SK-N-SH treated with all-trans-retinoic acid at 6 μM for 48 hours (cell line): ENCODE results near the gene MCM5.
"Not testable (repeated sequence)": the region's sequence is repeated elsewhere in the genome, so short reads cannot be mapped to it uniquely, and the experiment has no call there.

Experiments
- ATAC-seq: fragments of 200-7000 bp; cut with Tn5 transposase; 3 replicates; pipeline ENCODE4 v1.9.1; 2020; ENCODE audit warnings: mild to moderate bottlenecking, moderate library complexity
- BACH2 ChIP-seq: fragments of 250-450 bp; sonication (Bioruptor Pico); IDR thresholded peaks from 2 replicates; pipeline ENCODE4 v1.9.0; 2021; ENCODE audit warnings: mild to moderate bottlenecking, borderline replicate concordance
- CREB5 ChIP-seq: fragments of 250-450 bp; sonication (Bioruptor Pico); IDR thresholded peaks from 2 replicates; pipeline ENCODE4 v1.5.1; 2020; ENCODE audit warnings: low read depth, mild to moderate bottlenecking, moderate library complexity
- CSDC2 ChIP-seq: fragments of 250-450 bp; sonication (Bioruptor Pico); IDR thresholded peaks from 2 replicates; pipeline ENCODE4 v1.5.0; 2020; ENCODE audit warnings: mild to moderate bottlenecking, moderate library complexity
- GLIS3 ChIP-seq: fragments of 250-450 bp; sonication (Bioruptor Pico); IDR thresholded peaks from 2 replicates; pipeline ENCODE4 v1.5.0; 2020; ENCODE audit warnings: mild to moderate bottlenecking, moderate library complexity
- ISL1 ChIP-seq: fragments of 250-450 bp; sonication (Bioruptor Pico); IDR thresholded peaks from 2 replicates; pipeline ENCODE4 v2.1.2; 2022; ENCODE audit warnings: mild to moderate bottlenecking, moderate library complexity
- OSR1 ChIP-seq: fragments of 250-450 bp; sonication (Bioruptor Pico); IDR thresholded peaks from 2 replicates; pipeline ENCODE4 v1.8.0; 2022; ENCODE audit warnings: moderate library complexity, mild to moderate bottlenecking, inconsistent platforms
- PATZ1 ChIP-seq: fragments of 250-450 bp; sonication (Bioruptor Pico); IDR thresholded peaks from 2 replicates; pipeline ENCODE4 v1.8.0; 2020; ENCODE audit warnings: mild to moderate bottlenecking, moderate library complexity, borderline replicate concordance
- POU6F1 ChIP-seq: fragments of 250-450 bp; sonication (Bioruptor Pico); IDR thresholded peaks from 2 replicates; pipeline ENCODE4 v1.8.0; 2021; ENCODE audit warnings: low read depth, mild to moderate bottlenecking, moderate library complexity, borderline replicate concordance
- PPARA ChIP-seq: fragments of 250-450 bp; sonication (Bioruptor Pico); IDR thresholded peaks from 2 replicates; pipeline ENCODE4 v1.5.0; 2020; ENCODE audit warnings: mild to moderate bottlenecking, borderline replicate concordance
- RARB ChIP-seq: fragments of 250-450 bp; sonication (Bioruptor Pico); IDR thresholded peaks from 2 replicates; pipeline ENCODE4 v1.8.0; 2021; ENCODE audit warnings: mild to moderate bottlenecking, moderate library complexity
- SNAI2 ChIP-seq: fragments of 250-450 bp; sonication (Bioruptor Pico); IDR thresholded peaks from 2 replicates; pipeline ENCODE4 v1.5.0; 2020; ENCODE audit warnings: mild to moderate bottlenecking, moderate library complexity
- TCF4 ChIP-seq: fragments of 250-450 bp; sonication (Bioruptor Pico); IDR thresholded peaks from 2 replicates; pipeline ENCODE4 v1.8.0; 2021; ENCODE audit warnings: mild to moderate bottlenecking, moderate library complexity, borderline replicate concordance
- TOX ChIP-seq: fragments of 250-450 bp; sonication (Bioruptor Pico); IDR thresholded peaks from 2 replicates; pipeline ENCODE4 v1.8.0; 2021; ENCODE audit warnings: mild to moderate bottlenecking, moderate library complexity, borderline replicate concordance
- TSHZ2 ChIP-seq: fragments of 250-450 bp; sonication (Bioruptor Pico); IDR thresholded peaks from 2 replicates; pipeline ENCODE4 v1.5.0; 2020; ENCODE audit warnings: mild to moderate bottlenecking, moderate library complexity
- ZC3H10 ChIP-seq: fragments of 250-450 bp; sonication (Bioruptor Pico); IDR thresholded peaks from 2 replicates; pipeline ENCODE4 v1.5.1; 2021; ENCODE audit warnings: mild to moderate bottlenecking, moderate library complexity
- ZFP3 ChIP-seq: fragments of 250-450 bp; sonication (Bioruptor Pico); IDR thresholded peaks from 2 replicates; pipeline ENCODE4 v1.5.0; 2020; ENCODE audit warnings: mild to moderate bottlenecking, moderate library complexity
- ZFP30 ChIP-seq: fragments of 450-650 bp; formaldehyde crosslinking; IDR thresholded peaks from 2 replicates; pipeline ENCODE4 v1.5.0; 2022; ENCODE audit warnings: mild to moderate bottlenecking, moderate library complexity
- ZNF565 ChIP-seq: fragments of 450-650 bp; formaldehyde crosslinking; conservative IDR thresholded peaks from 2 replicates; pipeline ENCODE4 v1.5.0; 2020; ENCODE audit warnings: low read depth, mild to moderate bottlenecking, moderate library complexity
- ZNF70 ChIP-seq: fragments of 450-650 bp; formaldehyde crosslinking; IDR thresholded peaks from 2 replicates; pipeline ENCODE4 v1.5.0; 2020; ENCODE audit warnings: mild to moderate bottlenecking, moderate library complexity
- ZNF8 ChIP-seq: fragments of 450-650 bp; formaldehyde crosslinking; IDR thresholded peaks from 2 replicates; pipeline ENCODE4 v1.5.0; 2020; ENCODE audit warnings: mild to moderate bottlenecking, moderate library complexity

Gene MCM5

GRCh38 chr22:35470903-35471321 lies 71.0 kb downstream of the MCM5 start:
- ATAC-seq: no peak
- TF ChIP-seq ZC3H10 (CRISPR knock-in tag): no peak
- no peak for TF ChIP-seq ZFP30 (CRISPR knock-in tag)
- TF ChIP-seq CREB5 (CRISPR knock-in tag): no peak
- TF ChIP-seq TOX (CRISPR knock-in tag): no peak
- TF ChIP-seq TSHZ2 (CRISPR knock-in tag): no peak
- TF ChIP-seq ZNF70 (CRISPR knock-in tag): no peak
- TF ChIP-seq OSR1 (CRISPR knock-in tag): no peak
- no peak for TF ChIP-seq ZNF565
- TF ChIP-seq SNAI2 (CRISPR knock-in tag): no peak
- no peak for TF ChIP-seq BACH2
- TF ChIP-seq CSDC2 (CRISPR knock-in tag): no peak
- TF ChIP-seq GLIS3: no peak
- no peak for TF ChIP-seq RARB (CRISPR knock-in tag)
- no peak for TF ChIP-seq ZFP3 (CRISPR knock-in tag)
- TF ChIP-seq ISL1 (CRISPR knock-in tag): no peak
- TF ChIP-seq TCF4 (CRISPR knock-in tag): no peak
- TF ChIP-seq, all 23 proteins: peak for 0

GRCh38 chr22:35471566-35471965 lies 71.6 kb downstream of the MCM5 start:
- not testable (repeated sequence) for ATAC-seq

- no peak for ATAC-seq
- TF ChIP-seq OSR1 (CRISPR knock-in tag) (no peak), ZFP30 (CRISPR knock-in tag) (no peak), ZNF8 (CRISPR knock-in tag) (no peak), CSDC2 (CRISPR knock-in tag) (no peak), TSHZ2 (CRISPR knock-in tag) (no peak), PATZ1 (CRISPR knock-in tag) (no peak), POU6F1 (no peak), BACH2 (no peak), PPARA (CRISPR knock-in tag) (no peak), CREB5 (CRISPR knock-in tag) (no peak), SNAI2 (CRISPR knock-in tag) (no peak), ZFP3 (CRISPR knock-in tag) (no peak), TOX (CRISPR knock-in tag) (no peak), TCF4 (CRISPR knock-in tag) (no peak), ZNF70 (CRISPR knock-in tag) (no peak)
- TF ChIP-seq, all 23 proteins: peak for 0
Observed at GRCh38 chr22:35472488-35472887, 72.5 kb downstream of the MCM5 start.
